Measurements from ENCODE around the gene PHKG2.

PHKG2 gene

GRCh38 chr16:30786936-30787612 is 38.8 kb downstream of the PHKG2 start, which contains the start of gene ZNF629:
Gene ZNF629, minus strand, starts transcription at chr16:30787205. Its CDS starts 2,723 bp downstream, at chr16:30784482.
- H3K9me3 ChIP-seq (ENCODE audit: severe bottlenecking) = no peaks in the 10 kb centered on the region
- no peaks in the 10 kb centered on the region for H3K27me3 ChIP-seq (ENCODE audit: insufficient read depth, low read depth, severe bottlenecking)
- H3K36me3 ChIP-seq = peaks cover 17% of the 10 kb centered on the region
- peak within 1 kb of the TSS; percentile 89 for H3K4me3 ChIP-seq (ENCODE audit: low read depth, low read length)
- no peak for TF ChIP-seq CTCF (IDR thresholded peaks at IDR 0.05; ENCODE audit: low read depth, low read length)
- H3K27ac ChIP-seq = peak within 1 kb of the TSS; percentile 92
- peak; percentile 80 for DNase-seq

- Histone ChIP-seq H3K9me3 (ENCODE audit: severe bottlenecking) (no peaks in the 10 kb centered on the region), H3K27ac (peak overlapping the region; percentile 92), H3K4me3 (ENCODE audit: low read depth, low read length) (peak overlapping the region; percentile 89), H3K27me3 (ENCODE audit: insufficient read depth, low read depth, severe bottlenecking) (no peaks in the 10 kb centered on the region), H3K36me3 (peaks cover 10% of the 10 kb centered on the region)
- no peak for TF ChIP-seq CTCF (IDR thresholded peaks at IDR 0.05; ENCODE audit: low read depth, low read length)
- no peak for DNase-seq
Observed at GRCh38 chr16:30787613-30788378, 39.6 kb downstream of the PHKG2 start.

- no peak for DNase-seq
- H3K4me3 ChIP-seq (ENCODE audit: low read depth, low read length) = no peak overlapping the region
- H3K27me3 ChIP-seq (ENCODE audit: insufficient read depth, low read depth, severe bottlenecking) = no peaks in the 10 kb centered on the region
- no peak for TF ChIP-seq CTCF (IDR thresholded peaks at IDR 0.05; ENCODE audit: low read depth, low read length)
- no peak overlapping the region for H3K27ac ChIP-seq
- no peaks in the 10 kb centered on the region for H3K36me3 ChIP-seq
- H3K9me3 ChIP-seq (ENCODE audit: severe bottlenecking) = no peaks in the 10 kb centered on the region
Observed at GRCh38 chr16:30793508-30794069, 45.4 kb downstream of the PHKG2 start.

- Histone ChIP-seq H3K27ac (no peak overlapping the region), H3K27me3 (ENCODE audit: insufficient read depth, low read depth, severe bottlenecking) (no peaks in the 10 kb centered on the region), H3K36me3 (no peaks in the 10 kb centered on the region), H3K9me3 (ENCODE audit: severe bottlenecking) (no peaks in the 10 kb centered on the region), H3K4me3 (ENCODE audit: low read depth, low read length) (no peak overlapping the region)
- TF ChIP-seq CTCF (IDR thresholded peaks at IDR 0.05; ENCODE audit: low read depth, low read length) = no peak
- no peak for DNase-seq
Observed at GRCh38 chr16:30794634-30795033, 46.4 kb downstream of the PHKG2 start.

GRCh38 chr16:30797670-30798309 is 49.6 kb downstream of the PHKG2 start:
- peak; percentile 31; the same call in 1 of the 2 replicates for TF ChIP-seq CTCF (IDR thresholded peaks at IDR 0.05; ENCODE audit: low read depth, low read length)
- Histone ChIP-seq H3K4me3 (ENCODE audit: low read depth, low read length) (no peak overlapping the region), H3K36me3 (no peaks in the 10 kb centered on the region), H3K27ac (no peak overlapping the region), H3K27me3 (ENCODE audit: insufficient read depth, low read depth, severe bottlenecking) (no peaks in the 10 kb centered on the region), H3K9me3 (ENCODE audit: severe bottlenecking) (no peaks in the 10 kb centered on the region)
- no peak for DNase-seq

Data from WERI-Rb-1 (cell line).